HUES64 (cell line): Measurements from ENCODE around the gene ARMH4.
"Not testable (repeated sequence)": the region's sequence is repeated elsewhere in the genome, so short reads cannot be mapped to it uniquely, and the experiment has no call there.

Source experiments
- H3K27ac ChIP-seq: 2 replicates; pipeline ENCODE4 v1.7.0; 2013; ENCODE audit warnings: low read depth, low read length, inconsistent platforms
- H3K27me3 ChIP-seq: 2 replicates; pipeline ENCODE4 v1.6.1; 2013; ENCODE audit warnings: mild to moderate bottlenecking, low read length; ENCODE audit not compliant: insufficient read depth
- H3K36me3 ChIP-seq: 2 replicates; pipeline ENCODE4 v1.6.1; 2013; ENCODE audit warnings: mild to moderate bottlenecking, low read length; ENCODE audit not compliant: insufficient read depth
- H3K4me1 ChIP-seq: 2 replicates; pipeline ENCODE4 v1.6.1; 2013; ENCODE audit warnings: mild to moderate bottlenecking, low read length, moderate library complexity; ENCODE audit not compliant: insufficient read depth
- H3K4me3 ChIP-seq: 2 replicates; pipeline ENCODE4 v1.5.1; 2013; ENCODE audit warnings: mild to moderate bottlenecking, low read length, moderate library complexity
- H3K9ac ChIP-seq: 2 replicates; pipeline ENCODE4 v1.6.1; 2013; ENCODE audit warnings: mild to moderate bottlenecking, low read depth, low read length
- H3K9me3 ChIP-seq: 2 replicates; pipeline ENCODE4 v1.6.1; 2013; ENCODE audit warnings: low read depth, low read length; ENCODE audit not compliant: insufficient read depth
- WGBS: fragments of 150-250, 120-280 bp; methylation state at CpG from one replicate; pipeline ENCODE4 v1.1.7; 2013; ENCODE audit warnings: missing lambda C conversion rate; 5-methylcytosine and 5-hydroxymethylcytosine counted together

Gene ARMH4

DNA sequence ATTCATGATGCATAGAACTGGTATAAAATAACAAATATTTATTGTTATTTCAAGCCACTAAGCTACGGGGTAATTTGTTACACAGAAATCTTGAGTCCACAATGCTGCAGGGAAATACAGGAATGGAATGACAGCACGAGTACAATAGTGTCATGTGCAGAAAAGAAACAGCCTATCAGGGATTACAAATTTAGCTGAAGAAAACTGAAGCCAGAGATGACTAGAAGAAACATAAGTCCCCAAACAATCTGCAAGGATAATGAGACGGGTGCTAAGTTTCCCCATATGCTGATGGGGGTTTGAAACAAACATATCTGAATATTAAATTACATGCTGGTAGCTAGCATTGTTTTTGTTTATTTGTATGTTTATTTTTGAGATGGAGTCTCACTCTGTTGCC lies 8.9 kb downstream of the ARMH4 start:
- WGBS: 97% methylated on average over 3 of the region's 3 CpGs
- Histone ChIP-seq H3K27me3 (no peaks in the 10 kb centered on the region), H3K4me3 (no peak overlapping the region), H3K4me1 (no peaks in the 10 kb centered on the region), H3K9ac (no peak overlapping the region), H3K36me3 (no peaks in the 10 kb centered on the region), H3K9me3 (no peaks in the 10 kb centered on the region), H3K27ac (no peak overlapping the region)

DNA sequence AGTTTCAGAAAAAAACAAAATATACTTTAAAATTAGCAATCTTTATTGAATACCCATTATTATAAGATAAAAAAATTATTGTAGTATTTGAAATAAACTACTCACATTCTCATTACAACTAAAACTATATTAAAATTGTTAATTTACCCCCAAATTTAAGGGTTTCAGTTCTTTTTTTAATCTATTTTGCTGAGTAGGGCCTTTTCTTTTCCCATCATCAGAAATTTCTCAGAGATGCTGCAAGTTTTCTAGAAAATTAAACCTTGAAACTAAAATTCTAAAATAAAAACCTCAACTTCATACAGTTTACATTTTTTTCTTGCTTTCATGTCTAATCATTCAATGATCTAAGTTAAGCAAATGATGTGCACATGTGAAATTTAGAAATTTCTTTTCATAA lies 10.1 kb downstream of the ARMH4 start:
- Histone ChIP-seq H3K9ac (no peak overlapping the region), H3K4me3 (no peak overlapping the region), H3K27me3 (no peaks in the 10 kb centered on the region), H3K9me3 (no peaks in the 10 kb centered on the region), H3K27ac (no peak overlapping the region), H3K4me1 (no peaks in the 10 kb centered on the region), H3K36me3 (no peaks in the 10 kb centered on the region)

DNA sequence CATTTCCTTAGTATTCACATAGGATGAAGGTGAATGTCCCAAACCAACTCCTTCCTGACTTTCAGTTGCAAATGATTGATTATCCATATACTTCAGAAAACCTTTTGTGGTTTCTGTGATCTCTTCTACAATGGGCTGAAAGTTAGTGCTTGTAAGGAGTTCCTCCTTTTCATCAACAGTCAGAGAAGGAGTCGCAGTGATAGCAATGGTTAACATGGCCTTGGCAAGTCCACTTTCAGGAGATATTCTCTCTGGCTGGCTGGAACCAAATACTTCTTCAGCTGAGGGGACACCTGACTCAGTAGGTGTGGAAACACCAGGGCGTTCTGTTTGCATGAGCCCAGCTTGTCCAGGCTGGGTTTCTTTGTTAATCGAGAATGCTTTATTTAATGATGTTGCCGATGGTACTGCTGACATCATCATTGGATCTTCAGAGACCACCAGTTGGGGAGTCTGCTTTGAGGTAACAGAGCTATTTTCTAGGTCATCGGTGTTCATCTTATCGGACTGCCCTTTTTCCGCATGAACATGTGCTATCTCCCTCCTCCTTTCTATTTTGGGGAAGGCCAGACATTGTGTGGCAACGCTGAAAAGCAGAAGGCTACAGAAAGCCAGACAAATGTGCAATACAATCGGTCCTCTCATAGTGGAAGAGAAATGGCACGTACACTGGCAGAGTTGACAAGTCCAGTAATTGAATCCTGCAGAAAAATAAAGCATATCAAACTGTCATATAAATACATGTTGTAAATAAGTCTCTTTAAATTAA lies 13.1 kb downstream of the ARMH4 start:
- H3K27ac ChIP-seq: no peak overlapping the region
- H3K4me1 ChIP-seq: no peaks in the 10 kb centered on the region
- H3K27me3 ChIP-seq: no peaks in the 10 kb centered on the region
- no peaks in the 10 kb centered on the region for H3K9me3 ChIP-seq
- no peak overlapping the region for H3K9ac ChIP-seq
- 90% methylated on average over 10 of the region's 10 CpGs for WGBS
- H3K36me3 ChIP-seq: no peaks in the 10 kb centered on the region
- no peak overlapping the region for H3K4me3 ChIP-seq

DNA sequence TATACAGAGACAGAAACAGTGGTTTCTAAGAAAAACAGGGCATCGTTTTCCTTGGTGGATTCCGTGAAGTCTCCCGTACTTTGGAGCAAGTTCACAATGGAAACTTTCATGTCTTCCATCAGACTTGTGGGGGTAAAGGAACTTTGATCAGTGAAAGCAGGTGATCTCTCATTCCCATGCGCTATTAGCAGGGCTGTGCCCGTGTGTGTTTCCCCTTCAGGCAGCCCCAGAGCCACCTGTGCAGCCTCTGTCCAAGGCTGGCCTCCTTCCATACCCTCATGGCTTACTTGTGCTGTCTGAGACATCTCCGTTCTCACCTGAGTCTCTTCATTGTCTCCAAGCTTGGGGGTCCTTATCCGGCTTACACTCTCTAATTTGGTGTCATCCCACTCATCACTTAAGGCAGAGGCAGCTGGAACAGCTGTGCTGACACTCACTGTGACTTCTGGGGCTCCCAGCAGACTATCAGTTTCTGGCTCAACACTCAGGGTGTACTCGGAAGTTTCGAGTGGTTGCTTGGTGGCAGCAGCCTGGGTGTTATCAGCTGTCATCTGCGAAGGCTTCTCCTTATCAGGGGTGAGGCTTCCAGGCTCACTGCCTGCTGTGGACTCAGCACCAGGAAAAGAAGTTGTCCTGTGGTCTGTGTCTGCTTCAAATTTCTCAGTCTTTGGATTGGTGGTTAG lies 13.8 kb downstream of the ARMH4 start:
- no peak overlapping the region for H3K9ac ChIP-seq

GRCh38 chr14:58133739-58134138 lies 18.3 kb downstream of the ARMH4 start:
- no peak overlapping the region for H3K4me3 ChIP-seq
- H3K27me3 ChIP-seq: no peaks in the 10 kb centered on the region
- H3K9ac ChIP-seq: no peak overlapping the region
- no peaks in the 10 kb centered on the region for H3K4me1 ChIP-seq
- WGBS: 80% methylated on average over 1 of the region's 1 CpG
- no peaks in the 10 kb centered on the region for H3K9me3 ChIP-seq
- no peaks in the 10 kb centered on the region for H3K36me3 ChIP-seq
- H3K27ac ChIP-seq: no peak overlapping the region

More for the DNA sequence above, 13.8 kb downstream of the ARMH4 start:
- H3K27ac ChIP-seq: no peak overlapping the region
- no peaks in the 10 kb centered on the region for H3K27me3 ChIP-seq
- no peaks in the 10 kb centered on the region for H3K36me3 ChIP-seq
- 92% methylated on average over 10 of the region's 10 CpGs for WGBS
- no peaks in the 10 kb centered on the region for H3K4me1 ChIP-seq
- H3K4me3 ChIP-seq: no peak overlapping the region
- no peaks in the 10 kb centered on the region for H3K9me3 ChIP-seq

DNA sequence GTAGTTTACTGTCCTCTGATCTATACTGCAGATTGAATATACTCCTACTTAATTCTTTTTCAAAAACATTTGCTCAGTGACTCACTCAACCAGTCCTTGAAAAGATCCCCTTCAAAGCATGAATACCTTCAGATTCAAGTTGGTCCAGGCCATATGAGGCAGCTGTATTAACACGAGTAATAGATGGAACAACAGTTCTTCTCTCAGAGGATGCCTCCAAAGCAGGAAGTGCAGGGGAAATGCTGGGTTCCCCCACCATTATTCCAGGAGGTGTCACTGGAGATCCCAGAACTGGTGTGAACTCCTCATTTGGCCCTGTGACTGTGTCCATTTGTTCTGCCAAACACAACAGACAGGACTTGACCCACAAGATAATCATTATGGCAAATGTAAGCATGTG lies 20.6 kb downstream of the ARMH4 start:
- H3K4me3 ChIP-seq: no peak overlapping the region
- no peaks in the 10 kb centered on the region for H3K4me1 ChIP-seq
- H3K27me3 ChIP-seq: no peaks in the 10 kb centered on the region
- 77% methylated on average over 1 of the region's 1 CpG for WGBS
- no peaks in the 10 kb centered on the region for H3K36me3 ChIP-seq
- peaks cover 2% of the 10 kb centered on the region; the same call in 1 of the 2 replicates for H3K9me3 ChIP-seq
- H3K27ac ChIP-seq: no peak overlapping the region
- no peak overlapping the region for H3K9ac ChIP-seq

- 89% methylated on average over 4 of the region's 4 CpGs for WGBS
- H3K9ac ChIP-seq: no peak overlapping the region
Observed at GRCh38 chr14:58130116-58130782, 21.8 kb downstream of the ARMH4 start.

GRCh38 chr14:58129208-58129607 lies 22.8 kb downstream of the ARMH4 start:
- Histone ChIP-seq H3K9ac (no peak overlapping the region), H3K27ac (no peak overlapping the region), H3K27me3 (no peaks in the 10 kb centered on the region), H3K4me1 (no peaks in the 10 kb centered on the region), H3K9me3 (peaks cover 11% of the 10 kb centered on the region; the same call in 1 of the 2 replicates), H3K36me3 (no peaks in the 10 kb centered on the region), H3K4me3 (no peak overlapping the region)
- WGBS: 96% methylated on average over 3 of the region's 4 CpGs

More at GRCh38 chr14:58130116-58130782, 21.8 kb downstream of the ARMH4 start:
- Histone ChIP-seq H3K4me1 (no peaks in the 10 kb centered on the region), H3K36me3 (no peaks in the 10 kb centered on the region), H3K9me3 (peaks cover 11% of the 10 kb centered on the region; the same call in 1 of the 2 replicates), H3K4me3 (no peak overlapping the region), H3K27me3 (no peaks in the 10 kb centered on the region), H3K27ac (no peak overlapping the region)

GRCh38 chr14:58128416-58128815 lies 23.6 kb downstream of the ARMH4 start:
- 89% methylated on average over 1 of the region's 2 CpGs for WGBS
- Histone ChIP-seq H3K36me3 (no peaks in the 10 kb centered on the region), H3K27me3 (no peaks in the 10 kb centered on the region), H3K4me1 (no peaks in the 10 kb centered on the region), H3K4me3 (no peak overlapping the region), H3K9ac (no peak overlapping the region), H3K27ac (no peak overlapping the region), H3K9me3 (peaks cover 11% of the 10 kb centered on the region; the same call in 1 of the 2 replicates)

DNA sequence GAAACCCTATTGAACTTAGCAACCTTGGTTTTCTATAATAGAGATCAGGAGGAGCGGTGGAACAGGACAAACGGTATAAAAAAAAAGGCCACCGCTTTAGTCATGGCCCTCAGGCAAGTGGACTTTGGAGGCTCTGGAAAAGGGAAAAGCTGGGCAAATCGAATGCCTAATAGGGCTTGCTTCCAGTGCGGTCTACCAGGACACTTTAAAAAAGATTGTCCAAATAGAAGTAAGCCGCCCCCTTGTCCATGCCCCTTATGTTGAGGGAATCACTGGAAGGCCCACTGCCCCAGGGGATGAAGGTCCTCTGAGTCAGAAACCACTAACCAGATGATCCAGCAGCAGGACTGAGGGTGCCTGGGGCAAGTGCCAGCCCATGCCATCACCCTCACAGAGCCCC lies 29.5 kb downstream of the ARMH4 start:
- H3K4me3 ChIP-seq, H3K27ac ChIP-seq, H3K27me3 ChIP-seq, H3K9ac ChIP-seq, H3K4me1 ChIP-seq, H3K36me3 ChIP-seq: not testable (repeated sequence)
- H3K9me3 ChIP-seq: peaks cover 11% of the 10 kb centered on the region; the same call in 1 of the 2 replicates
- WGBS: 95% methylated on average over 6 of the region's 6 CpGs

- Histone ChIP-seq H3K4me1 (0 out of 2 replicates have a peak, but pooled peaks cover 2% of the 10 kb centered on the region), H3K36me3 (no peaks in the 10 kb centered on the region), H3K27me3 (no peaks in the 10 kb centered on the region), H3K27ac (no peak overlapping the region), H3K4me3 (no peak overlapping the region), H3K9me3 (peaks cover 11% of the 10 kb centered on the region; the same call in 1 of the 2 replicates), H3K9ac (no peak overlapping the region)
- 97% methylated on average over 4 of the region's 5 CpGs for WGBS
Observed at GRCh38 chr14:58121530-58122186, 30.4 kb downstream of the ARMH4 start.
